ENCODE data around the gene MMP13.

MMP13 gene

GRCh38 chr11:102927624-102927990 lies 27.9 kb downstream of the MMP13 start:
- no peak overlapping the region for H3K27ac ChIP-seq
- no peak for TF ChIP-seq ZFX (IDR thresholded peaks at IDR 0.05; ENCODE audit: borderline replicate concordance)
- TF ChIP-seq, protein P1, sequence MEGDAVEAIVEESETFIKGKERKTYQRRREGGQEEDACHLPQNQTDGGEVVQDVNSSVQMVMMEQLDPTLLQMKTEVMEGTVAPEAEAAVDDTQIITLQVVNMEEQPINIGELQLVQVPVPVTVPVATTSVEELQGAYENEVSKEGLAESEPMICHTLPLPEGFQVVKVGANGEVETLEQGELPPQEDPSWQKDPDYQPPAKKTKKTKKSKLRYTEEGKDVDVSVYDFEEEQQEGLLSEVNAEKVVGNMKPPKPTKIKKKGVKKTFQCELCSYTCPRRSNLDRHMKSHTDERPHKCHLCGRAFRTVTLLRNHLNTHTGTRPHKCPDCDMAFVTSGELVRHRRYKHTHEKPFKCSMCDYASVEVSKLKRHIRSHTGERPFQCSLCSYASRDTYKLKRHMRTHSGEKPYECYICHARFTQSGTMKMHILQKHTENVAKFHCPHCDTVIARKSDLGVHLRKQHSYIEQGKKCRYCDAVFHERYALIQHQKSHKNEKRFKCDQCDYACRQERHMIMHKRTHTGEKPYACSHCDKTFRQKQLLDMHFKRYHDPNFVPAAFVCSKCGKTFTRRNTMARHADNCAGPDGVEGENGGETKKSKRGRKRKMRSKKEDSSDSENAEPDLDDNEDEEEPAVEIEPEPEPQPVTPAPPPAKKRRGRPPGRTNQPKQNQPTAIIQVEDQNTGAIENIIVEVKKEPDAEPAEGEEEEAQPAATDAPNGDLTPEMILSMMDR (IDR thresholded peaks at IDR 0.05), result no peak

DNA sequence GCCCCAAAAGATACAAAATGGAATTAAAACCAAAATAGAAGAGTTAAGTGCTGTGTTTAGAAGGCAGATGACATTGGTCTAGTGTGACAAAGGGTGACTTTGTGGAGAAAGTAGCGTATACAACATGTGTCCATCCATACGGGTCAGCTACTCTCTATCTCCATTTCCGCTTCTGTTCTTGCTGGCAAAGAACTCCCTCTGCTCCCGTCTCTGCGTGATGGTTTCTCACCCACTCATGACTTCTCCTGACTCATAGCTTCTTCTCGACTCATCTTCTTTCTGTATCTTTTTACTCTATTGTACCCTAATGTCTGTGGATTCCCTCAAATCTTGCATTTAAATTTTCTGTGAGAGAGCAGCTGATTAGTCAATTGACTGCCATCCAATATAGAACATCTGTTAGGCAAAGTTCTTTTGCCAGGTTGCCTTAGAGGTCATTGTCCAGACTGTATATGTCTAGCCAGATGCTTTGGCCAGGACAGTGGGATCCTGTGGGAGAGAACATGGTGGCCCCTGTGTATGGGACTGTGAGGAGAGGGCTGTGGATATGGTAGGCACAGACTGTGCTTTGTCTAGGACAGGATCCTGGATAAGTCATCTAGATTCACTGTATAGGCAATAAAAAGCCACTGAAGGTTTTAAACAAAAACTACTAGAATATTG lies 28.4 kb downstream of the MMP13 start:
- H3K27ac ChIP-seq, result no peak overlapping the region
- TF ChIP-seq, protein P1 (IDR thresholded peaks at IDR 0.05), result no peak
- TF ChIP-seq ZFX (IDR thresholded peaks at IDR 0.05; ENCODE audit: borderline replicate concordance), result no peak

- no peak overlapping the region for H3K27ac ChIP-seq
- no peak for TF ChIP-seq ZFX (IDR thresholded peaks at IDR 0.05; ENCODE audit: borderline replicate concordance)
- TF ChIP-seq, protein P1 (IDR thresholded peaks at IDR 0.05), result no peak
Observed at GRCh38 chr11:102926517-102926916, 29.0 kb downstream of the MMP13 start.

DNA sequence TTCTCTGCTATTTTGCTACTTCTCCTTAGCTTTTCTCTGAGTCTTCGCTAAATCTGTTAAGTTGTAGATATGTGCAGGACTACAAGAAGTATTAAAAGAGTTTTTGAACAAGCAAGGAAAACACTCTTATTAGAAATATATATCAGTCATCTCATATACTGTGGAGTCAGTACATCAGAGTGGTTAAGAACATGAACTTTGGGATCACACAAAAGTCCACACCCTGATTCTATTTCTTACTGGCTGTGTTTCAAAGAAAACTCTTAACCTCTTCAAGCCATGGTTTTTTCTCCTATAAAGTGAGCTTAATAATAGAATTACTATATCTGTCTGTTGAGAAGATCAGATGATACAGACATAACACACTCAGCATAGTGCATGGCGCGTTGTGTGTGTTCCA lies 29.5 kb downstream of the MMP13 start:
- TF ChIP-seq, protein P1 (IDR thresholded peaks at IDR 0.05), result no peak
- TF ChIP-seq ZFX (IDR thresholded peaks at IDR 0.05; ENCODE audit: borderline replicate concordance), result no peak

DNA sequence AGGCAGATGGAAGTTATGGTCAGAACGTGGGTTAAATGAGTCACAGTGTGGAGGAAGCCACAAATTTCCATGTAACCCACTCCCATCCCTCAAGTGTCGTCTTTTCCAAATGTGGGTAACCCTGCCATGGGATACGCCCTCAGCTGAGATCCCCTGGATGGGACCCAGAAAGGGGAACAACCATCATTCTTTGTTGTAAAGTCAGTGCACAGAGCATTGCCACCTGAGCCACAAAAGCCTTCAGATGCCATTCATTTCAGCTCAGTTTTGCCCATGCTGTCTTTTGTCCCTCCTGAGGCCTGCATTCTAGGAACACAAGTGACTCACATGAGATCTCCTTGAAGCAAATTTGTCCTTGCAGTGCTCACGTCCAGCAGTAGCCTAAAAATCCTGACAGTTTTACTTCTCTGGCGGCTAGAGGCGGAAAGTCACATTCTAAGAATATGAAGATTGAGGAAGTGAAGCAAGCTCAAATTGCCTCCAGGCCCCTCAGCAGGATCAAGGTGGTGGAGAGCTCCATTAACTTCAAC lies 30.6 kb downstream of the MMP13 start:
- H3K27ac ChIP-seq, result no peak overlapping the region
- TF ChIP-seq ZFX (IDR thresholded peaks at IDR 0.05; ENCODE audit: borderline replicate concordance), result no peak
- TF ChIP-seq, protein P1 (IDR thresholded peaks at IDR 0.05), result no peak

More for the DNA sequence above, 29.5 kb downstream of the MMP13 start:
- H3K27ac ChIP-seq, result no peak overlapping the region

- H3K27ac ChIP-seq, result no peak overlapping the region
- TF ChIP-seq ZFX (IDR thresholded peaks at IDR 0.05; ENCODE audit: borderline replicate concordance), result no peak
- TF ChIP-seq, protein P1 (IDR thresholded peaks at IDR 0.05), result no peak
Observed at GRCh38 chr11:102921587-102922220, 33.8 kb downstream of the MMP13 start.

GRCh38 chr11:102920118-102920684 lies 35.3 kb downstream of the MMP13 start:
- no peak overlapping the region for H3K27ac ChIP-seq
- no peak for TF ChIP-seq ZFX (IDR thresholded peaks at IDR 0.05; ENCODE audit: borderline replicate concordance)
- TF ChIP-seq, protein P1 (IDR thresholded peaks at IDR 0.05), result no peak

All from 22Rv1 (cell line).